HG03439 (cell line): ENCODE results near the gene STX4.

Experiments
- ATAC-seq: cut with Tn5 transposase; IDR thresholded peaks from one replicate; pipeline ENCODE4 v1.9.1; 2021; ENCODE audit warnings: mild to moderate bottlenecking, moderate library complexity; ENCODE audit not compliant: unreplicated experiment

STX4 gene

GRCh38 chr16:31082368-31083045, 49.1 kb downstream of the STX4 start:
- no peak for ATAC-seq

- no peak for ATAC-seq
Measured at GRCh38 chr16:31083081-31083480, 49.7 kb downstream of the STX4 start.

- ATAC-seq: no peak
Measured at GRCh38 chr16:31083556-31083955, 50.2 kb downstream of the STX4 start.

DNA sequence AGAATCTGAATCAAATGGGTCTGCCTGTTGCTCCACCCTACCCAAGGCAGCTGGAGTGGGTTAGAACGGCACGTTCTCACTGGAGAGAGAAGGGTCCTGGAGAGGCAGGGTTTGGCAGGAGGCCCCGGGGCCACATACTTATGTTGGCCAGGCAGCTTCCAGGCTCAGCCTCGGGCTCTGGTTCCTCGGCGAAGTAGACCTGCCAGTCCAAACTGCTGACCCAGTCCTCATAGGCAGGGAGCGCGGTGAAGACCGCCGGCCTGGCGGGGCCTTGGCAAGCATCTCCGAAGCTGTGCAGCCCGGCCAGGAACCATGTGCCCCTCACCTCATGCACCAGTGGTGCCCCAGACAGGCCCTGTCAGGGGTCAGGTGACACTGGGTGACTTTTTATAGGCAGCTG, 50.6 kb downstream of the STX4 start:
- no peak for ATAC-seq

DNA sequence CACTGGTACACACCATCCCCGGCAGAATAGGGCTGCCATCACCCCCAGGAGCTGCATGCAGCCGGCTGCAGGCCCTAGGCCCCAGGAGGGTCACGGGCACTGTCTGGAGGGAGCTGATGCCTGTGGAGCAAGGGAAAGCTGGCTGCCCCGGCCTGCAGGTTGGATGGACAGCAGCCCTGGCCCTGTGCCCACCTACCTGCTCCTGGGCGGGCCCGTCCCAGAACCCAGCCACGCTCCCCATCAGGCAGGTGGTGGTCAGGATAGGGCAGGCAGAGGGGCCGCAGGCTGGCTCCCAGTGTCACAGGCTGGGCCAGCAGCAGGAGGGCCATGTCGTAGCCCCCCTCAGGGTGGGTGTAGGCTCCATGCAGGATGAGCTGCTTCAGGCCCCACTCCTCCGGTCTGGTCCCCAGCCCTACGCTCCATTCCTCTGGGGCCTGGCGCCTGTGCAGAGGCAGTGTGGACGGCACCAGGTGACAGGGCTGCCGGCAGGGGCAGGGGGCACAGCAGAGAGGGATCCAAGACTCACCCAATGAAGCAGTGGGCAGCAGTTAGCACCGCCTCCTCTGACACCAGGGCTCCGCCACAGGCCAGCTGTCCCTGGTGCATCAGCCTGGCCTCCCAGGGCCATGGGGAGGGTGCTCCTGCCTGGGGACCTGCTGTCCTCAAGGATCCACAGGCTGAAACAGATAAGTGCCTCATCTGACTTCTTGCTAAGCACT, 51.4 kb downstream of the STX4 start:
- ATAC-seq: no peak

GRCh38 chr16:31085411-31085810, 52.1 kb downstream of the STX4 start:
- ATAC-seq: no peak

- ATAC-seq: no peak
Measured at GRCh38 chr16:31085873-31086628, 52.7 kb downstream of the STX4 start.

GRCh38 chr16:31086629-31086906, 53.2 kb downstream of the STX4 start:
- ATAC-seq: no peak

DNA sequence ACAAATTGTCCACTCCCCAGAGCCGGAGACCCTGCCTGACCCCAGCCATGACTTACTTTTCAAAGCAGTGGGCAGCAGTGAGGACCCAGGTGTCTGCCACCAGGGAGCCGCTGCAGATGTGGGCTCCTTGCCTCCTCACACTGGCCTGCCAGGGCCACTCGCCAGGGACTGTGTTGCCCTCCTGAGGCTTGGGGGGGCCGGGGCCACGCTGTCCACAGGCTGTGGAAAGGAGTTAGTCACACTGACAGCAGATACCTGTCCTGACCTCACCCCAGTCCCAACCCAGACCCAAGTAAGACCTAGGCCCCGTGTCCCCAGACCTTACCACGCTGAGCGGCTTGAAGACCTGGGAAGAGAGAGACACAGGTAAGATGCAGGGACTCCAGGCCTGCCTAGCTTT, 54.1 kb downstream of the STX4 start:
- no peak for ATAC-seq

DNA sequence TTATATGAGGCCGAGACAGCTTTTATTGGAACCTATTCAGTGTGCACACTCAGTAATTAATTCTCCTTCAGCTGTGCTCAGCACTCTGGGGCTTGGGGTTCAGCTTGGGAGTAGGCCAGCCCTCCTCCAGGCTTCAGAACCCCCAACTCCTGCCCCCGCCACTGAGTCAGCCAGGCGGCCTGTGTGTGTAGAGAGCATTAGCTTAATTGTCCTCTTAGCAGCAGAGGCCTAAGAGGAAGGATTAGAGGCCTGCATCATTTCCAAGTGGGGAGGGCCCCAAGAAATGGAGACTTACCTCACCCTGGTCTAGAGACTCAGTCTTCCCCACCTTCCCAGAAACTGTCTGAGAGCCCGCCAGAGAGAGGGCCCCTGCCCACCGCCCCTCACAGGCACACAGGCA, 54.6 kb downstream of the STX4 start:
- ATAC-seq: no peak

DNA sequence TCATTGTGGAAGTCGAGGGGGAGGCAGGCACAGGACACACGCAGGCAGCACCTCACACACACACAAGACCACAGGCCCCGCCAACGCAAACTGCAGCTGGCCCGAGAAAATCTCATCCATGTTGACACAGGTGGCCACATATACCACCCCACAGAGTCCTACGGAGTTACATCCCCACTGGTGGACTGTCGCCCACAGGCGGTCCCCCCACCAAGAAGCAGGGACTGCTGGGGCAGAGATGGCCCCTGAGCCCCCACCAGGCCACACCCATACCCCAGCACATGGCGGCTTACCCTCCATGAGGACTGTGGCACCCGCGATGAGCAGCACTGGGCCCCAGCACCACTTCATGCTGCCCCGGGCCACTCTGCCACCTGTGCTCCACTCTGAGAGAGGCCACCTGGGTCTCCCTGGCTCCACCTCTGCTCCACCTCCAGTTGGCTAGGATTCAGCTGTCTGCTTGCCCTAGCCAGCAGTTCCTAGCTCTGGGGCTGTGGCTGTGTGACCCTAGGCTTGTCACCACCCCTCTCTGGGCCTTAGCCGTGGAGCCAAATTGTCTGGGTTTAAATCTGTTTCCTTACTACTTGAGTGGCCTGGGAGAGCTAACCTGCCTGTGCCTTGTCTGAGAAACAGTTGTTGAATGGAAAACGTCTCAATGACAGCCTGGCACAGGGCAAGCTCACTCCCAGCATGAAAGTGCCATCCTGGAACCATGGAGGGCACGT, 55.3 kb downstream of the STX4 start, which contains the start of gene PRSS53:
TSS of gene PRSS53 (minus strand) at position 485 of the 725 bp plus-strand sequence. CDS start at position 351, 134 bp downstream.
- ATAC-seq: no peak

DNA sequence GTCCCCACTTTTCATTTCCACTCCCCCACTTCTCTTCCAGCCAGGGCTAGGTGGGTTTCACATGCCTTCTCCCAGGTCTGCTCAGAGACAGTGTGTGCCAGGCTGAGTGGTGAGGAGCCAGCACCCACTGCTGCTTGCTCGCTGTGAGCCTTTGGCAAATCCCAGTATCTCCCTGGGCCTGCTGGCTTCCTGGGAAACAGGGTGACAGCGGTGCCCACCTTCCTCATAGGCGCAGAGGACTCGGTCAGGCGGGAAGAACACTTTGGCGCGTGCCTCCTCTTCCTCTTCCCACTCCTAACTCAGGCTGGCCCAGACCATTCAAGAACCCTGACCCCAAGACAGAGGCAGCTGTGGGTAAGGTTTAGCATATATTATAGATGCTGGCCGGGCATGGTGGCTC, 55.8 kb downstream of the STX4 start:
- no peak for ATAC-seq
